Spleen (tissue), 7 donors: ENCODE results near the gene DEDD.

Experiments used
- CTCF ChIP-seq, 11 experiments: fragments of 200-600 bp in 7 of 11; fragments of 450-650 bp in 4 of 11; sonication (generic) in 4 of 11; IDR thresholded peaks in 8 of 11; conservative IDR thresholded peaks in 3 of 11; 1 replicate in 7 of 11; 2 replicates in 4 of 11; pipeline versions ENCODE4 v1.4.0 to v1.8.0; 2016 to 2021; ENCODE audit warnings: antibody characterized with exemption in 11 of 11, inconsistent platforms in 4 of 11, mild to moderate bottlenecking in 1 of 11
- POLR2A ChIP-seq, 3 donors: fragments of 450-650 bp; IDR thresholded peaks; one replicate each; pipeline ENCODE4 v1.5.1; 2017; ENCODE audit warnings: antibody characterized with exemption in 3 of 3, mild to moderate bottlenecking in 1 of 3
- POLR2AphosphoS5 ChIP-seq, 3 donors: sonication (generic); formaldehyde crosslinking; IDR thresholded peaks; one replicate each; pipeline ENCODE4 v1.5.1; 2017; ENCODE audit warnings: antibody characterized with exemption in 3 of 3
- donor health status: DM: no; HTN: no; CAD: no; lungs with moderate emphysema.
- donor health status: DM: no; HTN: no; CAD: no.
- donor health status: DM: no; HTN: no; CAD: no.

GRCh38 chr1:161111117-161111516 is 21.4 kb downstream of the DEDD start:
- TF ChIP-seq CTCF (IDR thresholded peaks at IDR 0.05 in 8 of 11, conservative IDR thresholded peaks at IDR 0.05 in 3 of 11): no peak
- TF ChIP-seq POLR2A (IDR thresholded peaks at IDR 0.05): no peak
- no peak for TF ChIP-seq POLR2AphosphoS5 (IDR thresholded peaks at IDR 0.05)
